ENCODE results near the gene GPR137. TPM values are rescaled to one million over a fixed set of nuclear protein-coding genes. Genes with fewer than 3 reads are reported as not detected.

The GPR137 gene
- total and polyA plus RNA-seq, 9 donors = 7.7 to 30.7 (median 19.6) TPM

- Histone ChIP-seq H3K9me3 (replicated peaks; ENCODE audit: control insufficient read depth, low read depth, low read length) (no peaks in the 10 kb centered on the region), H3K27ac (ENCODE audit: low read length) (peak overlapping the region; percentile 42), H3K4me3 (ENCODE audit: low read length) (peak overlapping the region; percentile 58), H3K27me3 (ENCODE audit: control insufficient read depth, insufficient read depth, low read length) (peaks cover 18% of the 10 kb centered on the region), H3K4me1 (ENCODE audit: control insufficient read depth, insufficient read depth, low read length) (peaks cover 34% of the 10 kb centered on the region), H3K36me3 (ENCODE audit: control insufficient read depth, insufficient read depth, low read length) (peaks cover 28% of the 10 kb centered on the region)
- DNase-seq = peak; percentile 39
- WGBS (ENCODE audit: insufficient coverage) = 55% methylated on average over 17 of the region's 40 CpGs
Measured at GRCh38 chr11:64285885-64286800, 495 bp downstream of the GPR137 start.

- Histone ChIP-seq H3K4me3 (ENCODE audit: low read length) (no peak overlapping the region), H3K27ac (ENCODE audit: low read length) (no peak overlapping the region), H3K27me3 (ENCODE audit: control insufficient read depth, insufficient read depth, low read length) (peaks cover 22% of the 10 kb centered on the region), H3K36me3 (ENCODE audit: control insufficient read depth, insufficient read depth, low read length) (peaks cover 24% of the 10 kb centered on the region), H3K9me3 (replicated peaks; ENCODE audit: control insufficient read depth, low read depth, low read length) (no peaks in the 10 kb centered on the region), H3K4me1 (ENCODE audit: control insufficient read depth, insufficient read depth, low read length) (peaks cover 36% of the 10 kb centered on the region)
- WGBS (ENCODE audit: insufficient coverage) = 86% methylated on average over 7 of the region's 9 CpGs
- no peak for DNase-seq
Measured at GRCh38 chr11:64286801-64287159, 1.1 kb downstream of the GPR137 start.

- Histone ChIP-seq H3K9me3 (replicated peaks; ENCODE audit: control insufficient read depth, low read depth, low read length) (no peaks in the 10 kb centered on the region), H3K36me3 (ENCODE audit: control insufficient read depth, insufficient read depth, low read length) (peaks cover 14% of the 10 kb centered on the region), H3K27me3 (ENCODE audit: control insufficient read depth, insufficient read depth, low read length) (peaks cover 32% of the 10 kb centered on the region), H3K27ac (ENCODE audit: low read length) (no peak overlapping the region), H3K4me1 (ENCODE audit: control insufficient read depth, insufficient read depth, low read length) (peaks cover 42% of the 10 kb centered on the region), H3K4me3 (ENCODE audit: low read length) (no peak overlapping the region)
- no peak for DNase-seq
- 92% methylated on average over 33 of the region's 33 CpGs for WGBS (ENCODE audit: insufficient coverage)
Measured at GRCh38 chr11:64287676-64288352, 2.2 kb downstream of the GPR137 start.

GRCh38 chr11:64288353-64288750 is 2.7 kb downstream of the GPR137 start:
- H3K4me3 ChIP-seq (ENCODE audit: low read length) = no peak overlapping the region
- peaks cover 38% of the 10 kb centered on the region for H3K27me3 ChIP-seq (ENCODE audit: control insufficient read depth, insufficient read depth, low read length)
- peaks cover 9% of the 10 kb centered on the region for H3K36me3 ChIP-seq (ENCODE audit: control insufficient read depth, insufficient read depth, low read length)
- H3K9me3 ChIP-seq (replicated peaks; ENCODE audit: control insufficient read depth, low read depth, low read length) = no peaks in the 10 kb centered on the region
- 78% methylated on average over 3 of the region's 9 CpGs for WGBS (ENCODE audit: insufficient coverage)
- peaks cover 37% of the 10 kb centered on the region for H3K4me1 ChIP-seq (ENCODE audit: control insufficient read depth, insufficient read depth, low read length)
- no peak for DNase-seq
- H3K27ac ChIP-seq (ENCODE audit: low read length) = no peak overlapping the region

- DNase-seq = no peak
- Histone ChIP-seq H3K27ac (ENCODE audit: low read length) (no peak overlapping the region), H3K36me3 (ENCODE audit: control insufficient read depth, insufficient read depth, low read length) (peaks cover 7% of the 10 kb centered on the region), H3K27me3 (ENCODE audit: control insufficient read depth, insufficient read depth, low read length) (peaks cover 45% of the 10 kb centered on the region), H3K9me3 (replicated peaks; ENCODE audit: control insufficient read depth, low read depth, low read length) (no peaks in the 10 kb centered on the region), H3K4me3 (ENCODE audit: low read length) (no peak overlapping the region), H3K4me1 (ENCODE audit: control insufficient read depth, insufficient read depth, low read length) (peaks cover 30% of the 10 kb centered on the region)
- WGBS (ENCODE audit: insufficient coverage) = 69% methylated on average over 6 of the region's 13 CpGs
Measured at GRCh38 chr11:64289002-64289564, 3.4 kb downstream of the GPR137 start.

- no peak overlapping the region for H3K27ac ChIP-seq (ENCODE audit: low read length)
- 34% methylated on average over 9 of the region's 10 CpGs for WGBS (ENCODE audit: insufficient coverage)
- peaks cover 60% of the 10 kb centered on the region for H3K27me3 ChIP-seq (ENCODE audit: control insufficient read depth, insufficient read depth, low read length)
- no peaks in the 10 kb centered on the region for H3K9me3 ChIP-seq (replicated peaks; ENCODE audit: control insufficient read depth, low read depth, low read length)
- no peak overlapping the region for H3K4me3 ChIP-seq (ENCODE audit: low read length)
- H3K4me1 ChIP-seq (ENCODE audit: control insufficient read depth, insufficient read depth, low read length) = peaks cover 24% of the 10 kb centered on the region
- H3K36me3 ChIP-seq (ENCODE audit: control insufficient read depth, insufficient read depth, low read length) = peaks cover 7% of the 10 kb centered on the region
- DNase-seq = no peak
Measured at GRCh38 chr11:64290352-64291261, 5.0 kb downstream of the GPR137 start.

GRCh38 chr11:64291262-64291751 is 5.7 kb downstream of the GPR137 start, which contains the start of gene KCNK4:
Gene KCNK4 (plus strand): TSS chr11:64291302. CDS start chr11:64293019, 1,717 bp downstream.
- peaks cover 67% of the 10 kb centered on the region for H3K27me3 ChIP-seq (ENCODE audit: control insufficient read depth, insufficient read depth, low read length)
- peaks cover 7% of the 10 kb centered on the region for H3K36me3 ChIP-seq (ENCODE audit: control insufficient read depth, insufficient read depth, low read length)
- H3K9me3 ChIP-seq (replicated peaks; ENCODE audit: control insufficient read depth, low read depth, low read length) = no peaks in the 10 kb centered on the region
- 1% methylated on average over 44 of the region's 45 CpGs for WGBS (ENCODE audit: insufficient coverage)
- no peak within 1 kb of the TSS for H3K27ac ChIP-seq (ENCODE audit: low read length)
- no peak for DNase-seq
- H3K4me3 ChIP-seq (ENCODE audit: low read length) = no peak within 1 kb of the TSS
- H3K4me1 ChIP-seq (ENCODE audit: control insufficient read depth, insufficient read depth, low read length) = peaks cover 18% of the 10 kb centered on the region

- Histone ChIP-seq H3K27me3 (ENCODE audit: control insufficient read depth, insufficient read depth, low read length) (peaks cover 73% of the 10 kb centered on the region), H3K4me3 (ENCODE audit: low read length) (no peak overlapping the region), H3K4me1 (ENCODE audit: control insufficient read depth, insufficient read depth, low read length) (peaks cover 12% of the 10 kb centered on the region), H3K36me3 (ENCODE audit: control insufficient read depth, insufficient read depth, low read length) (peaks cover 7% of the 10 kb centered on the region), H3K27ac (ENCODE audit: low read length) (no peak overlapping the region), H3K9me3 (replicated peaks; ENCODE audit: control insufficient read depth, low read depth, low read length) (no peaks in the 10 kb centered on the region)
- no peak for DNase-seq
- under 1% methylated on average over 96 of the region's 96 CpGs for WGBS (ENCODE audit: insufficient coverage)
Measured at GRCh38 chr11:64291752-64292459, 6.3 kb downstream of the GPR137 start.

All from muscle of leg (tissue), 11 donors.